GM19455 (cell line): Measurements from ENCODE around the gene ERICH4.
"Not testable (repeated sequence)": the region's sequence is repeated elsewhere in the genome, so short reads cannot be mapped to it uniquely, and the experiment has no call there.

Experiments
- ATAC-seq: cut with Tn5 transposase; IDR thresholded peaks from one replicate; pipeline ENCODE4 v1.9.1; 2021; ENCODE audit not compliant: unreplicated experiment

ERICH4 gene

GRCh38 chr19:41434450-41434849 lies 8.5 kb upstream of the ERICH4 start:
- no peak for ATAC-seq

- not testable (repeated sequence) for ATAC-seq
Measured at GRCh38 chr19:41435376-41435775, 7.6 kb upstream of the ERICH4 start.

- ATAC-seq: no peak
Measured at GRCh38 chr19:41435936-41436673, 6.9 kb upstream of the ERICH4 start.

- ATAC-seq: no peak
Measured at GRCh38 chr19:41436674-41436951, 6.3 kb upstream of the ERICH4 start.

- ATAC-seq: no peak
Measured at GRCh38 chr19:41437944-41438574, 4.9 kb upstream of the ERICH4 start.

- ATAC-seq: peak; percentile 88
Measured at GRCh38 chr19:41439441-41440222, 3.3 kb upstream of the ERICH4 start, which contains the start of gene DMAC2. Gene DMAC2 (minus strand): TSS chr19:41439912. CDS start chr19:41439899, 13 bp downstream.

- no peak for ATAC-seq
Measured at GRCh38 chr19:41441321-41441945, 1.5 kb upstream of the ERICH4 start.

GRCh38 chr19:41443813-41444455 lies 978 bp downstream of the ERICH4 start:
- no peak for ATAC-seq

- ATAC-seq: no peak
Measured at GRCh38 chr19:41445575-41445974, 2.6 kb downstream of the ERICH4 start.

GRCh38 chr19:41447732-41448332 lies 4.9 kb downstream of the ERICH4 start:
- no peak for ATAC-seq

GRCh38 chr19:41449079-41449864 lies 6.3 kb downstream of the ERICH4 start:
- ATAC-seq: no peak

- ATAC-seq: no peak
Measured at GRCh38 chr19:41449865-41450178, 6.9 kb downstream of the ERICH4 start.

GRCh38 chr19:41452584-41453275 lies 9.8 kb downstream of the ERICH4 start:
- no peak for ATAC-seq

- ATAC-seq: no peak
Measured at GRCh38 chr19:41455936-41456335, 13.0 kb downstream of the ERICH4 start.

- no peak for ATAC-seq
Measured at GRCh38 chr19:41456342-41456918, 13.5 kb downstream of the ERICH4 start.

- ATAC-seq: peak; percentile 69
Measured at GRCh38 chr19:41457241-41457640, 14.3 kb downstream of the ERICH4 start.

- ATAC-seq: no peak
Measured at GRCh38 chr19:41462497-41462896, 19.5 kb downstream of the ERICH4 start.

GRCh38 chr19:41463257-41464256 lies 20.6 kb downstream of the ERICH4 start:
- ATAC-seq: not testable (repeated sequence)
